HuH-7 (cell line): ENCODE data around the gene ARHGAP12.

Experiments used
- DNase-seq: peaks from one replicate; pipeline ENCODE4 v3.0.0; 2011; ENCODE audit warnings: low spot score

ARHGAP12 gene

DNA sequence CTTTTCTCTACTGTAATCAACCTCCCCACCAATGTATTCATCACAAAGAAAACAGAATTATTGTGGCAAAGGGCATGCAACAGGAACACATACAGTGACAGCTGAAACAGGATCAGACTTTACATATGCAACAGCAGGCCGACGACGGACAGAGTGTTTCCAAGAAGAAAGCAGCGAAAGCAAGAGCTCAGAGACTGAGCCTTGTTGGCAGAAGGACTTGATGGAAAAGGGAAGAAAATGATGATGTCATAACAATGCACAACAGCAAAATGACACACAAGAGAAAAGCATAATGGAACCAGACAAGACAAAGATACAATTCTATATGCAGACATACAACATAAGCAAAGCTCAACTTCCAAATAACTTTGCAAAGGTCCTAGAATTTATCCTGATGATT lies 106.5 kb downstream of the ARHGAP12 start:
- no peak for DNase-seq

DNA sequence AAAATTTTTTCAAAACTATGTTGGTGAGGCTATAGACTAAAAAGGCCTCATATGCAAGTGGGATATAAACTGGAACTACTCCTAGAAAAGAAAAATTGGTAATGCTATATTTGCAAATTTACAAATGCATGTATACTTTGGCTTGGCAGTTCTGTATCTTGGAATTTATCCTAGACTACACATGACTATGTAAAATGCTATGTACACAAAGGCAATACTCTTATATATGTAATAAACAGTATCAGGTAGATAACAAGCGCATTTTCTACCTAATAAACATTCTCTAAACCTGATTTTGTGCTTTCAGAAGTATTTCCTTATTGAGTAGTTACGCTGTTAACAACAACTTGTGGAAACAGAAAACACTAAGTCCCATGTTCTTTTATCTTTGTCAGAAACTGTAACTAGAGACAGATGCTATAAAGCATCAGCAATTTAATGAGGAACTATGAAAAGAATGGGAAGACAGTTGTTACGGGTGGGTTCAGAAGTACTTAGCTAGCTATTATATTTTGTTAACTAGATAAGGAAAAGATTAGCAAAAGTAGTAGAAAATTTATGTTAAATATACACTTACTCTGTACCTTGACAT lies 107.8 kb downstream of the ARHGAP12 start:
- DNase-seq: no peak

DNA sequence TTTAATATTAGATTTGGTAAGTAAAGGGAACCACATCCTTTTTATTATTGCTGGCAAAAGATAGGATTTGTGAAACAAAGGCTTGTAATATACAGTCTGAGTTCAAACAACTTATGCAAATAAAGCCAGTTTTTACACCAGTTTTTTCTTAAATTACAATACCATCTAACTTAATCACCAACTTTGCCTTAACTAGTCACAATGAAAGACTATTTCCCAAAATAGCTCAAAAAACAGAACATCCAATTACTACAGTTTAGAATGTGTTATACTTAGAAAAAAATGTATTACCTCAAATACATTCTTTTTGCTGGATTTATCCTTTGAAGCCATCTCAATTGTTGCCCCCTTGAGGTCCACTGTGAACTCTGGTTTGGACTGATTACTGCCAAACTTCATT lies 108.5 kb downstream of the ARHGAP12 start:
- DNase-seq: no peak

DNA sequence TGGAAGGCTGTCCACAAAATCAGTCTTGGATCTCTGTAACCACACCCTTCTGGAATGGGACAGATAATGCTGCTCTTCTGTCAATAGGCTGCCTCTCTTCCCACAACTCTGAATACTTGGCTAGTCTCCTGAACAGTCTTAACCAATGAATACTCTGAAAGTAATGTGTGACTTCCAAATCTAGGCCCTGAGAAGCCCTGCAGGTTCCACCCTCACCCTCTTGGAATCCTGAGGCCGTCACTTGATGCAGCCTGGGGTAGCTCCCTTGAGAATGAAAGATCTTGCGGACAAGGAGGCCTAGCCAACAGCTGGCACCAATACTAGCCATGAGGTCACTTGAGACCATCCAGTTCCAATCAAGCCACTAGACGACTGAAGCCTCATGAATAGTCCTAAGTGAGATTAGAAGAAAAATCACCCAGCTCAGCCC lies 109.2 kb downstream of the ARHGAP12 start:
- no peak for DNase-seq

DNA sequence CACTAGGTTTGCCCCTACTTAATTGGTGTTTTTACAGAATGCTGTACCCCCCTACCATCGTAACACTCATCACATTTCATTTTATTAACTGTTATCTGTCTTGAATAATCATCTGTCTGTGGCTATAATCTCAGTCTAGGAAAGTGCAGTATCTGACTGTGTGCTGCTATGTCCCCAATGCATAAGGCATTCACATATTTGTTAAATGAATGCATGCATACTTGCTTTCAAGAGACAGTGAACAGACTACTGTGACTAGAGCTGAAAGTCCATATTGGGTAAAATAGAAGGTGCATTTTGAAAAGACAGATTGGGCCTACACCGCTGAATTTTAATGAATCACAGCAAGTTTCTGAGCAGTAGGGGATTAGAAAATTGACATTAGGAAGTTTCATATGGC lies 112.3 kb downstream of the ARHGAP12 start:
- no peak for DNase-seq

DNA sequence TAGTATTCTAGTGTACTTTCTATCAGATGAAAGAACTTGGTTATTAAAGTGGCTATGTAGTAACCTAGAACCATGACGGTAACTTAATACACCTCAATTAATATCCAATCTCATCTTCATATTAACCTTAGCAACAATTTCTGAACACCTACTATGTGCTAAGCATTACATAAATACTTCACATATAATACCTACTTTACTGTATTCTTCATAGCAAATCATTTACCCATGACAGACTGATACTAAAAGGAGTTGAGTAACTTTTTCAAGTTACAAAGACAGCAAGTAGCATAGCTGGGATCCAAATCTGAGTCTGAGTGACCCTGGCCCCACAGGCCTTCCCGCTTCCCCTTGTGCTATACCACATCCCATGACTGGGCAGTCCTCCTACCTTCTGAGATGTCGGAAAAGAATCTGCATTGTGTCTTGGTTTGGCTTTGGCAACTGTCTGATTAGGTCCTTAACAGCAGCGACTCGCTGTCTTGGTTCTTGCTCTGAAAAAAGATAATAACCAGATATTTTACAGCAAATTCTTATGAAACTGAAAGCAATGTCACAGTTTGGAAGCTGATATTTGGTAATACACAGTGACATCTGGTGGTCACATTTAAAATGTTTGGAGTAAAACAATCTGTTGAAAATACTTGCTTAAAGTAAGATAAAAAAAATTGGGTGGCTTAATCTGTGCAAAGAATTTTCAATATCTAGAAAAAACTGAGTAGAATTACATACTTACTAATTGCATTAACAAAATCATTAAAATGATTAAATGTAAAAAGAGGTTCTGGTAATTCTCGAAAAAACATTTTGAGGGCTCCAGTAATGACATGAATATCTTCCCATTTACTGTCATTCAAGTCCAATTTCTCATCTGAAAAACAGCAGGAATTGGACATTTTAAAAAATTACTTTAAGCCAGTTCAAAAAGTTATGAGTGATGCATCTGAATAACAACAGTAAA lies 120.1 kb downstream of the ARHGAP12 start:
- DNase-seq: peak; percentile 6

DNA sequence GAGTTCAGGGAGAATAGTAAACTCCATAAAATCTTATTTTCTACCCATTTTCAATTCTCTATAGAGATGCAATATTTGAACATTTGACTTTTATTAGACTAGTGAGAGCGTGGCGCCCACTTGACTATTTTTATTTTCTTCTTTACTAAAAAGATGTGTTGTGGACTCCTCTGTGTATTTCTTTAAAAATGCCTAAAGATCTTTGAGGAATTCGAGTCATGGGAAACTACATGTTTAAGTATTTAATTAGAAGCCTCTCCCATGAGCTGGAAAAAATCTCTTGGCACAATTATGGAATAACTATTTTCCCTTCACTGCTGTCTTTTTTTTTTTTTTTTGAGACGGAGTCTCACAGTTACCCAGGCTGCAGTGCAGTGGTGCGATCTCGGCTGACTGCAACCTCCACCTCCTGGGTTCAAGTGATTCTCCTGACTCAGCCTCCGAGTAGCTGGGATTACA lies 124.2 kb downstream of the ARHGAP12 start:
- no peak for DNase-seq

DNA sequence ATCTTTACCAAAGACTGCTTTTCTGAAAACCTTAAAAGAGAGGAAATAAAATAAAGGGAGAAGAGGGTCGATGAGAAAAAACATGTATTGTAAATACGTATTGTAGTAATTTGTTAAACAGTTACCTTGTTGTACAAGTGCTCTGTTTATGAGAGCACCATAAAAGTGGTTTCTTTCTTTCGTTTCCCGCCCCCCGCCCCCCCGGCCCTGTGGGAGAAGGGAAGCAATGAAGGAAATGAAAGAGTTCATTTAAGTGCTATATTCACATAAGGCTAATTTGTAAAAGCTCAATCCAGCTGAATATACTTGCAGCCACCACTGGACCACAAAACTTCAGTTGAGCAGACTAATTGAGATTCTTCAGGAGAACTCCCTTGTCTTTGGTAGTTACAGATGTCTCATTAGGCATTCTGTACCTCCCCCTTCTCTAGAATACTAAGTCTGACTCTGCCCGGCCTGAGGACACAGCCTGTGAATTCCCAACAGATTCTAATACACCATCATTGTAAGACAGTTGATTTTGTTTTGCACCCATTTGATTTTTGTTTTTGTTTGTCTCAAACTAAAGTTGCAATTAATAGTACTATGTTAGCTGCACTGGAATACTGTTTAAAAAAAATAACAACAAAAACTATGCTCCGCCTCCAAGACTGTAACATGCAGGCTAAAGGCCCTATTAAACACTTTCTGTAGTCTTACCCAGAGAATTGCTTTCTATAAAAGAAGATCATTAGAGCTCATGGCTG lies 124.9 kb downstream of the ARHGAP12 start:
- no peak for DNase-seq

DNA sequence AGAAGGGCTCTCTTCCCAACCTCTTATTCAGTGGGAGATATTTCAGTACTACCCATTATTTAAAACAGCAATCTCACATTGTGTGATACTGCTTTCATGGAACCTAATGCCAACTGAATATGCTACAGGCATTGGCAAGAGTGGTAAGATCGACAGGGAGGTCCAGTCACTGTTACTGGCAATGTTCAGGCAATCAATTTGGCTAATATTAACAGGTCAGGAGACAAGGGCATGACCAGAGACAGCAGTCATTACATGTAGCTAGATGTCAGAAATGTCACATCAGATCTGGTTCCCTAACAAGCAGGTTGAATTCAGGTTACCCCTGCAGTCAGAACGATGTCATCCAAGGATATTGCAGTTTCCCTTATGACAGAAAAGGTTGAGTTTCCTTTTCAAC lies 129.4 kb downstream of the ARHGAP12 start:
- DNase-seq: no peak

DNA sequence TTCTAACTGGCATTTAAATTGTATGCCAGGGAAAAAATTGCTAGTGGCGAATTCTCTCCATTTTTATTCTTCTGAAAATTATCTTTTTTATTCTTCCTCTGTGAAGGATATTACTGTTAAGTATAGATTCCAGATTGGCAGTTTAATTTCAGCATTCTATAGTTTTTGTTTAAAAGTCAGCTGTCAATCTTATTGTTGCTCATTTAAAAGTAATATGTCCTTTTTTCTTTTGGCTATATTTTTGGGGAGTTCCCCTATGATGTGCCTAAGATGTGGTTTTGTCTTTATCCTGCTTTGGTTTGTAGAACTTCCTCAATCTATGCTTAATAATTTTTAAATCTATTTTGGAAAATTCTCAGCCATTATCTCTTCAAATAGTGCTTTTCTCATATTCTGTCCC lies 135.9 kb downstream of the ARHGAP12 start:
- no peak for DNase-seq

DNA sequence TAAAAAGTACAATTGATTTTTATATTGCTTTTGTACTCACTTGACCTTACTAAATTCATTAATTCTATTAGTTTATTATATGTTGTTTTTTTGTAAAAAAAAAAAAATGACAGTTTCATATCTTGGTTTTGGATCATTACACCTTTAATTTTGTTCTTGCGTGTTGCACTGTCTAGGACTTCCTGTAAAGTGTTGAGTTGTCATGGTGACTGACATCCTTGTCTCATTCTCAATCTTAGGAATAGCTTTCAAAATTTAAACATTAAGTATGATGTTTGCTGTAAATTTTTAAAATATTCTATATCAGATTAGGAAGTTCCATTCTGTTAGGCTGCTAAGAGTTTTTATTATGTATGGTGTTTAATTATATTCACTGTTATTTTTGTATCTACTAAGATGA lies 139.1 kb downstream of the ARHGAP12 start:
- DNase-seq: no peak

DNA sequence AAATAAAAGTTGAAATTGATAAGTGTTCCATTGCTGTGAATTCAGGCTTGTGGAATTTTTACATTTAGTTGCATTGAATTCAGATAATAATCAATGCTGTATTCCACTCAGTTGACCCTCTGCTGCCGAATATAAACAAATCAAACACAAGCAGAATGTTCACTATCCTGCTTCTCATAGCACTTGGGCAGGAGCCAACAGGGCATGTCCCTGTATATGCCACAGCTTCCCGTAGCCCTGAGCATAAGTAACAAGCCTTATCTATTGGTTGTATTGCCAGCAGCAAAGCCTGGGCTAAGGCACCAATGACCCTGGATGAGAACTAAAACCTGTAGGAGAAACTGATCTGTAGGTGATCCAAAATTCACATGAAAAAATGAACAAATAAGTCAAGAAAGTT lies 145.9 kb downstream of the ARHGAP12 start:
- no peak for DNase-seq

DNA sequence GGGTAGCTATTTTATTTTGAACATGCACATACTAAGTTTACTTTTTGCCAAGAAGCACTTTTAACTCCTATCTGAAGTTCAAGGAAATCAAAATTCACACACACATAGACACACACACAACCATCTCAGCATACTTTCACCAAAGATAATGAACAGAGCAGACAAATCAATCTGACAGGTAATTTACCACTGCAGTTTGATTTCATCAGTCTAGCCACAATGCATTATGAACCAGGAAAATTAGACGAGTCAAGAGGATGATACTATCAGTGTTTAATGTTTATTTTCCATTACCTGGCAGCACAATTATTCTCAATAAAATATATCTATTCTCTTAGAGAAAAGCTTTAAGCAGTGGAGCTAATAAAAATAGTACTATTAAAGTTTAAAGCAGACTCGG lies 147.9 kb downstream of the ARHGAP12 start:
- no peak for DNase-seq

DNA sequence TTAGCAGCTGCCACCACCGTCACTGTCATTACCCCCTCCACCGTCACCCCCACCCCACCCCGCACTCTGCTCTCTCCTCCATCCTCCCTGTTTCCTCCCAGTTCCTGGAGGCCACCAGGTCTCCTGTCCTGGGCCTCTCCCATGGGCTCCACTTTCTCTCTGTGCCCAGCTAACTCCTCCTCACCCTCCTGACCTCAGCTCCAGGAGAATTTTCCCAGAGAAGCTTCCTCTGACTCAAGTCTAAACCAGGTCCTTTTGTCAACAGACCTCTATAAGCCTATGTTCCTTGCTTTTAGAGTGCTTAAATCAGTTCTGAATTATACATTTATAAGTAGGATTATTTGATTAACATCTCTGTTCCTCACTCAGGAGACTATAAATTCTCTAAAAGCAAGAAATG lies 150.0 kb downstream of the ARHGAP12 start:
- DNase-seq: no peak

DNA sequence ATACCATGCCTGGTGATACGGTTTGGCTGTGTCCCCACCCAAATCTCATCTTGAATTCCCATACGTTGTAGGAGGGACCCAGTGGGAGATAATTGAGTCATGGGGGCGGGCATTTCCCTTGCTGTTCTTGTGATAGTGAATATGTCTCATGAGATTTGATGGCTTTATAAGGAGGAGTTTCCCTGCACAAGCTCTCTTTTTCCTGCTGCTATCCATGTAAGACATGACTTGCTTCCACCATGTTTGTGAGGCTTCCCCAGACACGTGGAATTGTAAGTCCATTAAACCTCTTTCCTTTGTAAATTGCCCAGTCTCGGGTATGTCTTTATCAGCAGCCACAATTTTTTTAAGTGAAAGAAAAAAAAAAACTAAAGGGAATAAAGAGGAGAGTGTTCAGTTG lies 152.5 kb downstream of the ARHGAP12 start:
- DNase-seq: no peak

DNA sequence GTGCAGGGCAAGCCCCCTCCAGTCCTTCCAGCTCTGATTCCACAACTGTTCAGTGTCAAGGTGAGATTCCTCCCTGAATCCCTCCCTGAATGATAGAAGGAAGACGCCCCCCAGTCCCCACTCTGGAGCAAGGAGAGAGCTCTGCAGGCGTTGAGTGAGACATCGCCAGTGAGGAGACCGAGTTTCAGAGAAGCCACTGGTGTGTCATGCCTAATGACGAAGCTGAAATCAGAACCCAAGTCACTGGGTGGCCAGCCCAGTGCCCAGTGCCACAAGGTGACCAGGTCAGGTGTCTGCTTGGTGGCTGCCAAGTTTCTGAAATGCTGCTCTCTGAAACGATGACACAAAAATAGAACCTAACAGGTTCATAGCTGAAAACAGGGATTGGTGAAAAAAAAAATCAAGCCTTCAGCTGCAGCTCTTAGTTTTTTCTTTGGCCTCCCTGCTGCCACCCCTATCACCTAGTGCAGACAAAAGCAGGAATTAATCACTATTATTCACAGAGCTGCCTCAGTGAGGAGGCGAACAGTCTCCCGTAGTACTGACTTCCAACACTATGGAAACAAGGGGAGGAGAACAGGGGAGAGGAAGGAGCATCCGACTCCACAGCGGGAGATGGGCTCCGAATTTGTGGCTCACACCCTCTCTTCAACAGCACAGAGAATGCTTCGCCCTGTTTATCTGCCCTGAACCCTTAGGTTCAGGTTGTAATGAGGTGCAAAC lies 153.5 kb downstream of the ARHGAP12 start:
- no peak for DNase-seq

DNA sequence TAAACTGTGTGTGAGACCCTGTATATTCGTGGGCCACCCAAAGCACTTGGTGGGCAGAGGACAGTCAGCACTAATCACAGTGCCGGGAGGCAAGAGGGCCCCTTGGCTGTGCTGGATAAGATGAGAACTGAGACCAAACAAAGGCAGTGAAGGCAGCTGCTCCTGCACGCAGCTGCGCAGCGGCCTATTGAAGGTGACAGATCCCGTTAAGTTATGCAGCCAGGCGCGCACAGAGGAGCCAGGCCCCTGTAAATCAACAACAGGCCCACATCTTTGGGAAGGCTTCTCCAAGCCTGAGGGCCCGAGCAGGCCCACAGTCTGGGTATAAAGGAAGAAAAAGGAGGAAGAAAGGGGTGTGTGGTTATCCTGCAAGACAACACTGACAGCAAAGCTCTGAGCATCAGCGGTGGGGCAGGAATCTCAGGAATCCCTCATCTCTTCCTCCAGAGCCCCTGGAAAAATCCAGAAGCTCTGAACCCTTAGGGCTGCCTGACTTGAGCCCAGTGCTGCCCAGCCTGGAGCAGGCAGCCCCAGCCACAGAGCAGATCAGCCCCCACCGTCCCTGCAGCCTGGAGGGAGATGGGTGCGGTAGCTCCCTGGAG lies 154.2 kb downstream of the ARHGAP12 start:
- DNase-seq: no peak

DNA sequence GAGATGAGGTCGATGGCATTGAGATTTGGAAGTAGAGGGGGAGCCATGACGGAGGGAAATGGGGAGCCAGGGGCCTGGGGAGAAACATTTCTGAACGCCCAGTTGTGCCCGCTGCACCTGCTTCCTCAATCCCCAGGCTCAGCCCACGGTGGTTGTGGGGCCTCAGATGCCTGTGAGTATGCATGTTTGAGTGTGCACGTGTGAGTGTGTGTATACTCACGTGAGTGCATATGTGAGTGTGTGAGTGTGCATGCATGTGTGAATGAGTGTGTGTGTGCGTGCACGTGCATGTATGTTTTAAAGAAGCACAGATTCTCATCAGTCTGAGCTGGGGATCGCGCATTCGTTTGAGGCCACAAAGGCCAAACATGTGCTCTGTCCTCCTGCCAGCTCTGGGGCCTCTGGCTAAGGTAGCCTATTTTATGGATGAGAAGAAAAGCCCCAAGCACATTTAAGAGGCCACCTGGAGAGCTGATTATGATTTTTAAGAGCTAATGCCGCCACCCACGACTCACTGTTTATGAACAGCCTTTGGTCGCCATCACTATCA lies 154.8 kb downstream of the ARHGAP12 start:
- no peak for DNase-seq

DNA sequence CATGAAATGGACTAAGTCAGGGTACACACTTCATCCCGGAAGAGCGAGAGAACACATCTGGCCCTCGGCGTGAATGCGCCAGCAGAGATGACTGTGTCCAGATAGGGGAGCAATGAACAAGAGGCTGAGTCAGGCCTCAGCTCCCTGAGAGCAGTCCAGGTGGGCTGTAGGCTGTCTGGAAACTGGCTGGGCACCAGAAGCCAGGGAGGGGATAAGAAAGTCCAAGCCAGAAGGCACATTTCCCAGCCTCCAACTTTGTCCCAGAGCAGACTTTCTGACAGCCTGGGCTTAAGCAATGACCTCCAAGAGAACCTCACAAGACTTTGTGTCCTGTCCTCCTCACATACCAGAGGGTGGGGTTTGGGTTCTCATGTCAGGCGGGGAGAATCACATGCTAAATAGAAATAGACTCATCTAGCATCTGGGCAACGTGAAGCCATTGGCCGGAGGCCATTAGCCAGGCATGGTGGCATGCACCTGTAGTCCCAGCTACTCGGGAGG lies 157.2 kb downstream of the ARHGAP12 start:
- no peak for DNase-seq

DNA sequence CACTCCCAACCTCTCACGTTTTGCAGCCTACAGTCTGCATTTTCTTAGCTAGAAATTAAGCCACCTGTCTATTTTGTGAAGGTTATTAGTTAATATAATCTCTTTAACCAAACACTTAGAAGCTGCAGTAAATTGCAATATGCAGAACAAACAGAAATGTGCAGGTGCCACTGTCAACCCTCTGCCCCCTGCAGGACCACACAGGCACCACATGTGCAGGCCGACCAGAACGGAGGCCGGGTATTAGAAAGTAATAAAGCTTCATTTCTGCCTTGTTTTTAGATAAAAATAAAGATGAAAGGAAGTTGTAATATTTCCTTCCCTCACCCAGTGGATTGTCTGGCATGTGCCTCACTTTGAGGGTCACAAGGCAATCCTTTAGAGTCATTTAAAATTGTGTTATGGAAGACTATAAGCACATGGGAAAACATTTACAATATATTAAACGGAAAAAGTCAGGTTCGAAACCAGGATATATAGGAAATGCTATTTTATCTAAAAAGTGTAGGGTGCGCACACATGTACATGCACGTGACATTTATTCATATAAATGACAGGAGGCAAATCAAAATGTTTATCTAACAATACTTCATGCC lies 158.2 kb downstream of the ARHGAP12 start:
- peak; percentile 67 for DNase-seq

DNA sequence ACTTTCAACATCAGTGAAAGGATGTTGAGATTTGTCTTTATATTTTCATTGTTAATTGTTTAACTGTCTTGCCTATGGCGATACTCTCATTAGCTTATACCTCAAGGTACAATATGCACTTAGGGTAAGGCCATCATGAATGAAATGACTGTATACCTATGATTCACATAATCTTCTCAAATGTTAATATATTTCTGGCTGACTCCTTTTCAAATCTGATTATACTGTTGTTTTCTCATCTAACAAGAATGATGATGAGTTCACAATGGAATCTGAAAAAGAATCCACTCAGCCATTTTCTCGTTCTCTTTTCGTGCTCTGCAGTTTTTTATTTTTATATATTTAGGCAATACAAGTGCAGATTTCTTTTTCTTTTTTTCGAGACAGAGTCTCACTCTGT lies 159.1 kb downstream of the ARHGAP12 start:
- DNase-seq: no peak
